Trophoblast cell (in vitro differentiated cells and primary cell): ENCODE measurements around the gene CHRNA5.

Experiments
- DNase-seq, 2 donors: peaks; one replicate each; pipeline ENCODE4 v3.0.0-alpha.2; 2016
- H2AFZ ChIP-seq: 2 replicates; pipeline ENCODE4 v1.6.1; 2013; ENCODE audit warnings: low read length, moderate library complexity, mild to moderate bottlenecking; ENCODE audit not compliant: insufficient read depth, poor library complexity
- H2AK5ac ChIP-seq: 2 replicates; pipeline ENCODE4 v1.6.1; 2013; ENCODE audit warnings: mild to moderate bottlenecking, low read length
- H2BK120ac ChIP-seq: 2 replicates; pipeline ENCODE4 v1.6.1; 2013; ENCODE audit warnings: low read length, mild to moderate bottlenecking, moderate library complexity; ENCODE audit not compliant: insufficient read depth, poor library complexity
- H2BK12ac ChIP-seq: 2 replicates; pipeline ENCODE4 v1.6.1; 2013; ENCODE audit warnings: mild to moderate bottlenecking, low read length, moderate library complexity
- H2BK5ac ChIP-seq: 2 replicates; pipeline ENCODE4 v1.6.1; 2013; ENCODE audit warnings: low read length, low read depth, moderate library complexity, mild to moderate bottlenecking; ENCODE audit not compliant: poor library complexity
- H3K14ac ChIP-seq: 2 replicates; pipeline ENCODE4 v1.6.1; 2013; ENCODE audit warnings: mild to moderate bottlenecking, low read length
- H3K18ac ChIP-seq: 2 replicates; pipeline ENCODE4 v1.6.1; 2013; ENCODE audit warnings: mild to moderate bottlenecking, low read length
- H3K23ac ChIP-seq: 2 replicates; pipeline ENCODE4 v1.6.1; 2013; ENCODE audit warnings: low read length
- H3K27ac ChIP-seq: 2 replicates; pipeline ENCODE4 v1.5.1; 2013; ENCODE audit warnings: low read depth, mild to moderate bottlenecking, inconsistent platforms, low read length, moderate library complexity
- H3K27me3 ChIP-seq: 2 replicates; pipeline ENCODE4 v1.6.1; 2013; ENCODE audit warnings: inconsistent platforms, mild to moderate bottlenecking, low read length, moderate library complexity; ENCODE audit not compliant: insufficient read depth
- H3K36me3 ChIP-seq, 2 experiments: 1 replicate in 1 of 2; 2 replicates in 1 of 2; pipeline ENCODE4 v1.6.1; 2013; ENCODE audit warnings: low read length in 2 of 2, mild to moderate bottlenecking in 2 of 2, moderate library complexity in 1 of 2; ENCODE audit not compliant: insufficient read depth in 2 of 2, control insufficient read depth in 1 of 2
- H3K4ac ChIP-seq: 2 replicates; pipeline ENCODE4 v1.6.1; 2013; ENCODE audit warnings: low read depth, mild to moderate bottlenecking, low read length, moderate library complexity
- H3K4me1 ChIP-seq, 2 experiments: 1 replicate in 1 of 2; 2 replicates in 1 of 2; pipeline ENCODE4 v1.6.1; 2013; ENCODE audit warnings: low read length in 2 of 2, mild to moderate bottlenecking in 2 of 2, moderate library complexity in 1 of 2; ENCODE audit not compliant: insufficient read depth in 2 of 2, control insufficient read depth in 1 of 2
- H3K4me2 ChIP-seq: 2 replicates; pipeline ENCODE4 v1.6.1; 2013; ENCODE audit warnings: inconsistent platforms, mild to moderate bottlenecking, low read length, moderate library complexity
- H3K4me3 ChIP-seq: 2 replicates; pipeline ENCODE4 v1.5.1; 2013; ENCODE audit warnings: mild to moderate bottlenecking, low read depth, low read length, inconsistent platforms
- H3K79me1 ChIP-seq: one replicate; pipeline ENCODE4 v1.6.1; 2013; ENCODE audit warnings: low read length
- H3K79me2 ChIP-seq: 2 replicates; pipeline ENCODE4 v1.6.1; 2013; ENCODE audit warnings: low read length, mild to moderate bottlenecking; ENCODE audit not compliant: control insufficient read depth, insufficient read depth, poor library complexity
- H3K9ac ChIP-seq: 2 replicates; pipeline ENCODE4 v1.6.1; 2013; ENCODE audit warnings: mild to moderate bottlenecking, low read length
- H3K9me3 ChIP-seq: 2 replicates; pipeline ENCODE4 v1.6.1; 2013; ENCODE audit warnings: low read depth, mild to moderate bottlenecking, control low read depth, inconsistent platforms, low read length; ENCODE audit not compliant: insufficient read depth
- H4K12ac ChIP-seq: 2 replicates; pipeline ENCODE4 v1.6.1; 2013; ENCODE audit warnings: low read depth, mild to moderate bottlenecking, low read length, moderate library complexity
- H4K8ac ChIP-seq: 2 replicates; pipeline ENCODE4 v1.6.1; 2013; ENCODE audit warnings: low read depth, mild to moderate bottlenecking, low read length, moderate library complexity
- H4K91ac ChIP-seq: one replicate; pipeline ENCODE4 v1.6.1; 2013; ENCODE audit warnings: low read depth, mild to moderate bottlenecking, low read length, moderate library complexity
- WGBS: extraction: QIAGEN DNeasy Blood & Tissue Kit; methylation state at CpG from one replicate; pipeline ENCODE4 v1.1.7; 2013; ENCODE audit warnings: missing lambda C conversion rate; ENCODE audit not compliant: insufficient read length, insufficient coverage; ENCODE audit errors: extremely low coverage; 5-methylcytosine and 5-hydroxymethylcytosine counted together

The CHRNA5 gene

DNA sequence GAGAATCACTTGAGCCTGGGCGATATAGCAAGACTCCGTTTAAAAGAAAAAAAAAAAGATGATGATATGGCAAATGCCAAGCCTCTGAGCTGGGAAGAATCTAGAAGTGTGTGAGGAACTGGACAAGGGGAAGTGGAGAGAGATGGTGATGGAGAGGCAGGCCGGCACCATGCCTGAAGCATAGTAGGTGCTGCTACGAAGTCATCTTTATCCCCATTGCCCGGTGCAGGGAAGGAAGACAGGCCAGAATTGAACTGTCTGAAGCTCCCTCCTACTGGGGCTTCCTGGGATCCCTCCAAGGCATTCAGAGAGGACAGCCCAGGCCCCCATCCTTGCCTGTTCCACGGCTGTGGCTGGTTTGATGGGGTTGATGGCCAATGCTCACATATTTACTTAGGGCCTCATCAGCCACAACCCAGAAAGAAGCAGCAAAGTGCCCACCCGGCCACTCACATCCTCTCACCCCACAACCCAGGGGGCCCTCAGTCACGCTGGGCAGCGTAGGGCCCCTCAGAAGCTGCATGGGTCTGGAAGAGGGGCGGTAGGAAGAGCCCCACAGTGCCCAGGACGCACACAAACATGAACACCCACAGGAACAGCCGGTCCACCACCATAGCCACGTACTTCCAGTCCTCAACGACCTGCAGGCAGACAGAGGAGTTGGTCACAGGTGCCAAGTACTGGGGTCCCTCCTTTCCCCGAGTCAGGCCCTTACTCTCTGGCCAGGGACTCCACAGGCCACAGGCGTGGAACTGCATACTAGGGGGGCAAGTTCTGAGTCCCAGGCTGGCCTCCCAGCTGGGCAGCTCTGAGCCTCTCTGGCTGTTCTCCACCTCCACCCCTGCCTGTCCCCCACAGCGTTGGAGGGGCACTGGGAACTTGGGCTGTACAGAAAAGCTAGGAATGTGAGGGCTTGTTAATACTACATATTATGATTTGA lies 59.6 kb downstream of the CHRNA5 start:
- Histone ChIP-seq H3K4me2 (no peak overlapping the region), H2AK5ac (no peak overlapping the region), H2BK12ac (no peak overlapping the region), H3K9ac (no peak overlapping the region), H2BK5ac (no peak overlapping the region), H3K18ac (no peak overlapping the region), H3K79me2 (no peaks in the 10 kb centered on the region), H4K12ac (no peak overlapping the region), H2AFZ (no peak overlapping the region), H3K27me3 (peaks cover 23% of the 10 kb centered on the region), H4K91ac (no peak overlapping the region), H3K4me3 (no peak overlapping the region), H3K79me1 (no peaks in the 10 kb centered on the region), H2BK120ac (no peak overlapping the region), H3K14ac (no peak overlapping the region), H3K4ac (no peak overlapping the region), H3K9me3 (peaks cover 2% of the 10 kb centered on the region), H3K4me1 (peaks cover 0 to 3% of the 10 kb centered on the region in 2 experiments), H3K23ac (no peak overlapping the region), H3K36me3 (no peaks in the 10 kb centered on the region), H4K8ac (no peak overlapping the region), H3K27ac (no peak overlapping the region)
- no CpG with 5 or more reads among the region's 17 CpGs for WGBS
- DNase-seq, result no peak

DNA sequence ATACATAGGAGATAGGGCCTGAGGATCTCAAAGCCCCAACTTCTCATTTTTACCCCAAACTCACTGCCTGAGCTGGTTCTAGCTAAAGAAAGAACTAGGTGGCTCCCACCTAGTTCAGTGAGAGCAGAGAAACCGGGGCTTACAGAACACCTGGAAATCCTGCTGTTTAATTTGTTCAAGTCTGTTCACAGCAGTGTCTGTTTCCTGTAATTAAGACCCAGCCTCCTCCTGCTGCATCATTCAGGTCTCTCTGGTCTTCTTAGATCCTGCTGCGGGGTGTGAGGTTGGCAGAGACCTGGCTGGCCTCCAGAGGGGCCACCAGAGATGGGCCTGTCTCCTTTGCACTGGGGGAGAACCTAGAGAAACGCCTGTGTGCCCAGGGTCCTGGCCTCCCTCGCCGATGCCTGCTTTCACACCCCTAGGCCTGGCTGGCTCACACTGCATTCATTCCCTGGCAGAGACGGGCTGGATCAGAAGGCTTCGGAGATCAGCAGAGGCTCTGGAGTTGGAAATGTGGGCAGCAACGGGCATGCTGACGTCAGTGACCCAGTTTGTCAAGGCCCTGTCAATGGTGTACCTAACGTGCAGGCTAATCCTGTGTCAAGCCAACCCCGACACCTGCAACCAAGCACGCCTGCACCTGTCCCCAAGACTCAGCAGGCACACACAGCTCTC lies 60.4 kb downstream of the CHRNA5 start:
- Histone ChIP-seq H3K4ac (no peak overlapping the region), H3K18ac (no peak overlapping the region), H4K8ac (no peak overlapping the region), H3K4me1 (no peaks in the 10 kb centered on the region), H2BK12ac (no peak overlapping the region), H2BK5ac (no peak overlapping the region), H3K4me3 (no peak overlapping the region), H3K79me2 (no peaks in the 10 kb centered on the region), H3K9ac (no peak overlapping the region), H3K23ac (no peak overlapping the region), H3K4me2 (no peak overlapping the region), H3K14ac (no peak overlapping the region), H4K12ac (no peak overlapping the region), H3K27ac (no peak overlapping the region), H2AK5ac (no peak overlapping the region), H2AFZ (no peak overlapping the region), H2BK120ac (no peak overlapping the region), H3K79me1 (no peaks in the 10 kb centered on the region), H4K91ac (no peak overlapping the region), H3K36me3 (no peaks in the 10 kb centered on the region), H3K27me3 (peaks cover 15% of the 10 kb centered on the region), H3K9me3 (no peaks in the 10 kb centered on the region)
- WGBS, result no CpG with 5 or more reads among the region's 12 CpGs
- no peak for DNase-seq

DNA sequence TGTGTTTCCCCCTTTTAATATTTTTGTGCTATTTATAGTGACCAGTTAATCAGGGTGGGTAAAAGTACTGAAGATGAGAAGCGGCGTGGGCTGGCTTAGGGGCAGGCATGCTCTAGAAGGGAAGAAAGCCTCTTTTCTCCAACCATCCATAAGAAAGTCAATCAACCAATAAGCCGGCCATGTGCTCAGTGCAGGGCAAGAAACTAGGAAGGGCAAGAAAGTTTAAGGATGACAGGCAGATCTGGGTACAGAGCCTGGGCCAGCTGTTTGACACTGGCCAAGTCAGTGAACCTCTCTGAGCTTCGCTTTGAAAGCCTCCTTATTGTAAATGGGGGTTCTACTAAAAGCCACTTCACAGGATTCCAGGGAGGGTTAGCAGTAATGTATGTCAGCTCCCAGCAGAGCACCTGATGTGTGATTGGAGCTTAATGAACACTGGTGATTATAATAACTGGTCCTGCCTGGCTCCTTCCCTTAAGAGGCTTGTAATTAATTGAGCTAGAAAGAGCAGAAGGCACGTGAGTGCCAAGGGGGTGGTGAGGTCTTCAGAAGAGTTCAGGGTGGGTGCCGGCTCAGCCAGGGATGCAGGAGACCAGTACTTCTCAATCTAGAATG lies 61.2 kb downstream of the CHRNA5 start:
- H4K8ac ChIP-seq, result no peak overlapping the region
- H3K18ac ChIP-seq, result no peak overlapping the region
- H4K91ac ChIP-seq, result no peak overlapping the region
- no peak overlapping the region for H3K9ac ChIP-seq
- no peaks in the 10 kb centered on the region for H3K79me2 ChIP-seq
- H3K36me3 ChIP-seq, result no peaks in the 10 kb centered on the region
- WGBS, result no CpG with 5 or more reads among the region's 6 CpGs
- peaks cover 11% of the 10 kb centered on the region for H3K27me3 ChIP-seq
- H3K14ac ChIP-seq, result no peak overlapping the region
- H3K9me3 ChIP-seq, result no peaks in the 10 kb centered on the region
- H2AFZ ChIP-seq, result no peak overlapping the region
- no peak for DNase-seq
- H2BK5ac ChIP-seq, result no peak overlapping the region
- no peaks in the 10 kb centered on the region for H3K79me1 ChIP-seq
- H3K4me1 ChIP-seq, result no peaks in the 10 kb centered on the region
- H2BK12ac ChIP-seq, result no peak overlapping the region
- H3K23ac ChIP-seq, result no peak overlapping the region
- H2AK5ac ChIP-seq, result no peak overlapping the region
- H3K4ac ChIP-seq, result no peak overlapping the region
- no peak overlapping the region for H3K4me2 ChIP-seq
- H3K27ac ChIP-seq, result no peak overlapping the region
- H4K12ac ChIP-seq, result no peak overlapping the region
- H3K4me3 ChIP-seq, result no peak overlapping the region
- H2BK120ac ChIP-seq, result no peak overlapping the region

- Histone ChIP-seq H2AK5ac (no peak overlapping the region), H3K9ac (no peak overlapping the region), H2BK120ac (no peak overlapping the region), H4K91ac (no peak overlapping the region), H4K12ac (no peak overlapping the region), H3K4me2 (no peak overlapping the region), H4K8ac (no peak overlapping the region), H2BK5ac (no peak overlapping the region), H3K4me3 (no peak overlapping the region), H3K18ac (no peak overlapping the region), H3K36me3 (no peaks in the 10 kb centered on the region), H2AFZ (no peak overlapping the region), H3K23ac (no peak overlapping the region), H3K27ac (no peak overlapping the region), H3K79me1 (no peaks in the 10 kb centered on the region), H3K27me3 (peaks cover 4% of the 10 kb centered on the region), H2BK12ac (no peak overlapping the region), H3K9me3 (no peaks in the 10 kb centered on the region), H3K14ac (no peak overlapping the region), H3K79me2 (no peaks in the 10 kb centered on the region), H3K4ac (no peak overlapping the region), H3K4me1 (no peaks in the 10 kb centered on the region)
- WGBS, result no CpG with 5 or more reads among the region's 8 CpGs
- DNase-seq, result no peak
Measured at GRCh38 chr15:78627348-78627747, 62.0 kb downstream of the CHRNA5 start.
